Kidney (tissue), 14 donors: ENCODE results near the gene SRP19. TPM values are rescaled to one million over a fixed set of nuclear protein-coding genes. Genes with fewer than 3 reads are reported as not detected.
"Not testable (repeated sequence)": the region's sequence is repeated elsewhere in the genome, so short reads cannot be mapped to it uniquely, and the experiment has no call there.

Experiments
- DNase-seq, 5 donors: peaks; one replicate each; pipeline ENCODE4 v3.0.0-alpha.2; 2013 to 2020
- FAIRE-seq: peaks from 2 replicates; lab custom pipeline; 2012; peaks lifted over from hg19 to GRCh38; lab: Jason Lieb, UNC
- H3K27ac ChIP-seq, 2 donors: one replicate each; pipeline ENCODE4 v1.7.0; 2013; ENCODE audit warnings: low read depth in 2 of 2, low read length in 2 of 2, inconsistent platforms in 1 of 2
- H3K27me3 ChIP-seq: one replicate; pipeline ENCODE4 v1.7.1; 2013; ENCODE audit warnings: low read length, inconsistent platforms; ENCODE audit not compliant: control insufficient read depth, insufficient read depth
- H3K36me3 ChIP-seq, 3 donors: one replicate each; pipeline versions ENCODE4 v1.7.0 to v1.7.1; 2013; ENCODE audit warnings: low read length in 3 of 3, control low read depth in 1 of 3, inconsistent platforms in 1 of 3; ENCODE audit not compliant: insufficient read depth in 3 of 3, control insufficient read depth in 2 of 3
- H3K4me1 ChIP-seq, 3 donors: one replicate each; pipeline versions ENCODE4 v1.7.0 to v1.7.1; 2013; ENCODE audit warnings: low read length in 3 of 3, inconsistent platforms in 1 of 3, low read depth in 1 of 3; ENCODE audit not compliant: control insufficient read depth in 2 of 3, insufficient read depth in 2 of 3
- H3K4me3 ChIP-seq, 3 donors: one replicate each; pipeline versions ENCODE4 v1.7.0 to v1.8.1; 2013; ENCODE audit warnings: low read length in 3 of 3, control low read depth in 1 of 3, inconsistent platforms in 1 of 3
- H3K9ac ChIP-seq, 3 donors: one replicate each; pipeline versions ENCODE4 v1.7.0 to v1.7.1; 2013; ENCODE audit warnings: low read length in 3 of 3, control low read depth in 1 of 3, inconsistent platforms in 1 of 3
- H3K9me3 ChIP-seq, 3 donors: one replicate each; pipeline versions ENCODE4 v1.7.0 to v1.7.1; 2013; ENCODE audit warnings: low read length in 3 of 3, control low read depth in 1 of 3, inconsistent platforms in 1 of 3; ENCODE audit not compliant: control insufficient read depth in 2 of 3, insufficient read depth in 1 of 3
- intact Hi-C: fragments of 100-400 bp; cut with DNase I; formaldehyde crosslinking; loops from one replicate; pipeline ENCODE4 v1.11.1; 2022
- polyA plus RNA-seq: library from polyadenylated mRNA; stranded (reverse); fragments of 350-450 nt; fragmentation: Illumina TruSeq; extraction: RNeasy Lipid Tissue Mini Kit (QIAGEN cat#74804); gene quantifications from one replicate; pipeline ENCODE4 v1.2.3, GENCODE V29; 2014; ENCODE audit warnings: low read depth, low replicate concordance; ENCODE audit not compliant: insufficient read depth
- total RNA-seq: library from RNA; stranded (reverse); fragmentation: NEBNext Ultra II Directional; extraction: Animal tissue kit (Norgen Biotek cat#: 25700); gene quantifications from one replicate; pipeline ENCODE4 v1.2.1, GENCODE V29; 2021
- TF ChIP-seq, protein P1 (sequence below): IDR thresholded peaks from 3 replicates; pipeline ENCODE4 v1.5.1; 2012; ENCODE audit warnings: mild to moderate bottlenecking, moderate library complexity, borderline replicate concordance; ENCODE audit not compliant: insufficient read depth; ENCODE audit errors: extremely low read depth
- donor health status: control.
- donor health status: control.
- donor health status: control.
- donor health status: control.
- donor health status: control.
- donor health status: DM: yes; HTN: yes; CAD: no.
- donor health status: Normal renal cell carcinoma (clear cell type).

The SRP19 gene
- total and polyA plus RNA-seq, 2 donors from 2014 or later = 33.0 to 80.6 TPM

GRCh38 chr5:112885001-112885400, 23.9 kb downstream of the SRP19 start:
- no peak for DNase-seq
- Histone ChIP-seq H3K27ac (no peak overlapping the region), H3K9me3 (no peaks in the 10 kb centered on the region)

DNA sequence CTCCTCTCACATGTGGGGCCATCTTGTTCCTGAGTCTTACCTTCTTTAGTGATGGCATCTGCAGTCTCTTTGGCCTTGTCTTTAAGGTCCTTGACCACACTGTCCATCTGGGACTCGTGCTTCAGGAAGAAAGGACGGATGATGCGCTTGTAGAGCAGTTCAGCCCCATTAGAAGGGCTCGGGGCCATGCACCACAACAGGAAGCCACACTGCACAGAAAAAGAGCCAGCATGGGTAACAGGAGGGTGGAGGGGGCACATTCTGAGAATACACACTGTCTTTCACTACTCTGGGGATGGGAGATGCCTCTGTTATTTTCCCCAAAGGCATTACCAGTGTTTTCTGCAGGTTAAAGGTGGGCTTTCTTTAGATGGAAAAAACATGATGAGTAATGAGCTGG, 25.9 kb downstream of the SRP19 start:
- H3K27ac ChIP-seq = no peak overlapping the region
- TF ChIP-seq, protein P1, sequence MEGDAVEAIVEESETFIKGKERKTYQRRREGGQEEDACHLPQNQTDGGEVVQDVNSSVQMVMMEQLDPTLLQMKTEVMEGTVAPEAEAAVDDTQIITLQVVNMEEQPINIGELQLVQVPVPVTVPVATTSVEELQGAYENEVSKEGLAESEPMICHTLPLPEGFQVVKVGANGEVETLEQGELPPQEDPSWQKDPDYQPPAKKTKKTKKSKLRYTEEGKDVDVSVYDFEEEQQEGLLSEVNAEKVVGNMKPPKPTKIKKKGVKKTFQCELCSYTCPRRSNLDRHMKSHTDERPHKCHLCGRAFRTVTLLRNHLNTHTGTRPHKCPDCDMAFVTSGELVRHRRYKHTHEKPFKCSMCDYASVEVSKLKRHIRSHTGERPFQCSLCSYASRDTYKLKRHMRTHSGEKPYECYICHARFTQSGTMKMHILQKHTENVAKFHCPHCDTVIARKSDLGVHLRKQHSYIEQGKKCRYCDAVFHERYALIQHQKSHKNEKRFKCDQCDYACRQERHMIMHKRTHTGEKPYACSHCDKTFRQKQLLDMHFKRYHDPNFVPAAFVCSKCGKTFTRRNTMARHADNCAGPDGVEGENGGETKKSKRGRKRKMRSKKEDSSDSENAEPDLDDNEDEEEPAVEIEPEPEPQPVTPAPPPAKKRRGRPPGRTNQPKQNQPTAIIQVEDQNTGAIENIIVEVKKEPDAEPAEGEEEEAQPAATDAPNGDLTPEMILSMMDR = no peak
- no peaks in the 10 kb centered on the region for H3K27me3 ChIP-seq
- peaks cover 4 to 42% (median 26%) of the 10 kb centered on the region in 3 donors for H3K36me3 ChIP-seq
- FAIRE-seq (no peak), DNase-seq (no peak)
- no peaks in the 10 kb centered on the region for H3K9me3 ChIP-seq
- H3K9ac ChIP-seq = no peak overlapping the region
- no peak overlapping the region for H3K4me3 ChIP-seq
- no peaks in the 10 kb centered on the region for H3K4me1 ChIP-seq
- intact Hi-C loops = no loop called here

More at GRCh38 chr5:112885001-112885400, 23.9 kb downstream of the SRP19 start:
- Histone ChIP-seq H3K4me3 (no peak overlapping the region), H3K36me3 (peaks cover 4 to 44% (median 26%) of the 10 kb centered on the region in 3 donors), H3K4me1 (no peaks in the 10 kb centered on the region), H3K27me3 (no peaks in the 10 kb centered on the region), H3K9ac (no peak overlapping the region)
- TF ChIP-seq, protein P1 = no peak
- intact Hi-C loops = no loop called here
- no peak for FAIRE-seq

GRCh38 chr5:112892066-112892465, 31.0 kb downstream of the SRP19 start:
- H3K9me3 ChIP-seq, DNase-seq, H3K27me3 ChIP-seq, H3K4me1 ChIP-seq, FAIRE-seq, H3K27ac ChIP-seq, H3K4me3 ChIP-seq, intact Hi-C loops, H3K9ac ChIP-seq: not testable (repeated sequence)
- H3K36me3 ChIP-seq = peaks cover 0 to 15% (median 3%) of the 10 kb centered on the region in 3 donors

GRCh38 chr5:112892776-112893175, 31.7 kb downstream of the SRP19 start:
- FAIRE-seq (no peak), DNase-seq (no peak)
- intact Hi-C loops = no loop called here
- no peaks in the 10 kb centered on the region for H3K9me3 ChIP-seq
- no peaks in the 10 kb centered on the region for H3K27me3 ChIP-seq
- TF ChIP-seq, protein P1 = no peak
- no peaks in the 10 kb centered on the region for H3K4me1 ChIP-seq
- no peak overlapping the region for H3K9ac ChIP-seq
- H3K27ac ChIP-seq = no peak overlapping the region
- H3K4me3 ChIP-seq = no peak overlapping the region
- H3K36me3 ChIP-seq = peaks cover 0 to 10% (median 3%) of the 10 kb centered on the region in 3 donors
